NCI-H524 (cell line): Measurements from ENCODE around the gene COL5A3.
"Not testable (repeated sequence)": the region's sequence is repeated elsewhere in the genome, so short reads cannot be mapped to it uniquely, and the experiment has no call there.

ENCODE experiments used
- DNase-seq, 2 experiments: peaks; one replicate each; lab custom pipeline; 2025; lab: John Stamatoyannopoulos, UW

The COL5A3 gene

GRCh38 chr19:10010247-10010691 is at the start of gene COL5A3:
Gene COL5A3, minus strand, starts transcription at chr19:10010504. Its CDS starts 119 bp downstream, at chr19:10010385.
- DNase-seq, result no peak

- no peak for DNase-seq
These were observed 42.5 kb upstream of the COL5A3 start for GRCh38 chr19:10052602-10053360.

- DNase-seq, result no peak
These were observed 39.3 kb upstream of the COL5A3 start for GRCh38 chr19:10049626-10050025.

GRCh38 chr19:10045371-10045770 is 35.1 kb upstream of the COL5A3 start:
- no peak for DNase-seq

GRCh38 chr19:10044390-10044789 is 34.1 kb upstream of the COL5A3 start:
- no peak for DNase-seq

- peak in 1 of 2 experiments; percentile 13 for DNase-seq
These were observed 33.1 kb upstream of the COL5A3 start for GRCh38 chr19:10043286-10043927.

- DNase-seq, result no peak
These were observed 27.5 kb upstream of the COL5A3 start for GRCh38 chr19:10037809-10038208.

- DNase-seq, result no peak
These were observed 27.1 kb upstream of the COL5A3 start for GRCh38 chr19:10037367-10037766.

GRCh38 chr19:10036601-10037071 is 26.3 kb upstream of the COL5A3 start:
- DNase-seq, result no peak

- no peak for DNase-seq
These were observed 23.3 kb upstream of the COL5A3 start for GRCh38 chr19:10033614-10034013.

GRCh38 chr19:10027158-10027997 is 17.1 kb upstream of the COL5A3 start:
- peak; percentile 85 to 92 for DNase-seq

- DNase-seq, result no peak
These were observed 16.4 kb upstream of the COL5A3 start for GRCh38 chr19:10026744-10027143.

- not testable (repeated sequence) for DNase-seq
These were observed 12.8 kb upstream of the COL5A3 start for GRCh38 chr19:10023096-10023495.

GRCh38 chr19:10021863-10022262 is 11.6 kb upstream of the COL5A3 start:
- no peak for DNase-seq

- DNase-seq, result no peak
These were observed 11.1 kb upstream of the COL5A3 start for GRCh38 chr19:10021446-10021845.

GRCh38 chr19:10020851-10021250 is 10.5 kb upstream of the COL5A3 start:
- no peak for DNase-seq

- no peak for DNase-seq
These were observed 8.9 kb upstream of the COL5A3 start for GRCh38 chr19:10019246-10019645.

- no peak for DNase-seq
These were observed 8.5 kb upstream of the COL5A3 start for GRCh38 chr19:10018786-10019185.

- no peak for DNase-seq
These were observed 8.0 kb upstream of the COL5A3 start for GRCh38 chr19:10018263-10018662.

GRCh38 chr19:10013834-10014618 is 3.7 kb upstream of the COL5A3 start:
- DNase-seq, result no peak

GRCh38 chr19:10013316-10013715 is 3.0 kb upstream of the COL5A3 start, which contains the start of gene RDH8:
Gene RDH8, plus strand, starts transcription at chr19:10013483. Its CDS starts 15 bp downstream, at chr19:10013498.
- DNase-seq, result no peak
